Measurements from ENCODE around the gene PNPLA7. TPM values are rescaled to one million over a fixed set of nuclear protein-coding genes. Genes with fewer than 3 reads are reported as not detected.
"Not testable (repeated sequence)": the region's sequence is repeated elsewhere in the genome, so short reads cannot be mapped to it uniquely, and the experiment has no call there.

The PNPLA7 gene
- total RNA-seq, 1 donor from 2014 or later = 7.2 TPM

DNA sequence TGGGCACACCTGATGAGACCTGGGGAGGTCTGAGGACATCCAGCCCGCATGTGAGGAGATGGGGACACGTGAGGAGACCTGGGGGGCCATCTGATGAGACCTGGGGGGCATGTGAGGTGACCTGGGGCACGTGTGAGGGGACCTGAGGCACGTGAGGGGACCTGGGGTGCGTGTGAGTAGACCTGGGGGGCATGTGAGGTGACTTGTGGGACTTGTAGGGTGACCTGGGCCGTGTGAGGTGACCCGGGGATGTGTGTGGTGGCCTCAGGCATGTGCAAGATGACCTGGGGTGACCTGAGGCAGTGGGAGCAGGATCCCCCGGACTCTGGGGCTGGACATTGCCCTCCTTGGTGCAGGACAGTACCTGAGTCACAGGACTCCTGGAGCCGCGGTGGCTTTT is 30.6 kb downstream of the PNPLA7 start:
- Mint-ChIP-seq H3K4me1 (ENCODE audit: unreplicated experiment) (no peaks in the 10 kb centered on the region), H3K36me3 (ENCODE audit: unreplicated experiment) (no peaks in the 10 kb centered on the region), H3K9me3 (ENCODE audit: unreplicated experiment) (no peaks in the 10 kb centered on the region), H3K4me3 (ENCODE audit: unreplicated experiment) (no peak overlapping the region), H3K27ac (ENCODE audit: unreplicated experiment) (no peak overlapping the region), H3K27me3 (ENCODE audit: unreplicated experiment) (no peaks in the 10 kb centered on the region)
- TF ChIP-seq, protein P1, sequence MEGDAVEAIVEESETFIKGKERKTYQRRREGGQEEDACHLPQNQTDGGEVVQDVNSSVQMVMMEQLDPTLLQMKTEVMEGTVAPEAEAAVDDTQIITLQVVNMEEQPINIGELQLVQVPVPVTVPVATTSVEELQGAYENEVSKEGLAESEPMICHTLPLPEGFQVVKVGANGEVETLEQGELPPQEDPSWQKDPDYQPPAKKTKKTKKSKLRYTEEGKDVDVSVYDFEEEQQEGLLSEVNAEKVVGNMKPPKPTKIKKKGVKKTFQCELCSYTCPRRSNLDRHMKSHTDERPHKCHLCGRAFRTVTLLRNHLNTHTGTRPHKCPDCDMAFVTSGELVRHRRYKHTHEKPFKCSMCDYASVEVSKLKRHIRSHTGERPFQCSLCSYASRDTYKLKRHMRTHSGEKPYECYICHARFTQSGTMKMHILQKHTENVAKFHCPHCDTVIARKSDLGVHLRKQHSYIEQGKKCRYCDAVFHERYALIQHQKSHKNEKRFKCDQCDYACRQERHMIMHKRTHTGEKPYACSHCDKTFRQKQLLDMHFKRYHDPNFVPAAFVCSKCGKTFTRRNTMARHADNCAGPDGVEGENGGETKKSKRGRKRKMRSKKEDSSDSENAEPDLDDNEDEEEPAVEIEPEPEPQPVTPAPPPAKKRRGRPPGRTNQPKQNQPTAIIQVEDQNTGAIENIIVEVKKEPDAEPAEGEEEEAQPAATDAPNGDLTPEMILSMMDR (IDR thresholded peaks at IDR 0.05) = no peak
- DNase-seq (ENCODE audit: extremely low spot score, unreplicated experiment) = no peak

DNA sequence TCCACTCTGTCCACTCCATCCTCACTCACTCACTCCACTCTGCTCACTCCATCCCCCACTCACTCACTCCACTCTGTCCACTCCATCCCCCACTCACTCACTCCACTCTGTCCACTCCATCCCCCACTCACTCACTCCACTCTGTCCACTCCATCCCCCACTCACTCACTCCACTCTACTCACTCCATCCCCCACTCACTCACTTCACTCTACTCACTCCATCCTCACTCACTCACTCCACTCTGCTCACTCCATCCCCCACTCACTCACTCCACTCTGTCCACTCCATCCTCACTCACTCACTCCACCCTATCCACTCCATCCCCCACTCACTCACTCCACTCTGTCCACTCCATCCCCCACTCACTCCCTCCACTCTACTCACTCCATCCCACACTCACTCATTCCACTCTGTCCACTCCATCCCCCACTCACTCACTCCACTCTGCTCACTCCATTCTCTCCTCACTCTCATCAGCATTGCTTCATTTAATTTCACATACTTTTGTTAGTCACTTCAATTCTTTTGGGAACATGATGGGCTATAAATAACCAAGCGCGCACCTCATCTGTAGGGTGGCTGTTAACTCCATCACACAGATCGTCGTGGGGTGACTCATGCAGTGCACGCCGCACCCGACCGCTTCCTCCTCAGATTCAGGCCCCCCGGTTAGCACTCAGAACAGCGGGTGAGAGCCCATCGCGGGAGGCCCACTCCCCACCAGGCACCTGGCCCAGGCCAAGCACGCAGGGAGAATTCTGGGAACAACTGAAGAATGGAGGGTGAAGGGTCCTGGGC is 31.3 kb downstream of the PNPLA7 start:
- not testable (repeated sequence) for H3K36me3 Mint-ChIP-seq (ENCODE audit: unreplicated experiment); DNase-seq (ENCODE audit: extremely low spot score, unreplicated experiment); H3K4me3 Mint-ChIP-seq (ENCODE audit: unreplicated experiment); H3K9me3 Mint-ChIP-seq (ENCODE audit: unreplicated experiment); H3K27me3 Mint-ChIP-seq (ENCODE audit: unreplicated experiment); H3K27ac Mint-ChIP-seq (ENCODE audit: unreplicated experiment); H3K4me1 Mint-ChIP-seq (ENCODE audit: unreplicated experiment)

DNA sequence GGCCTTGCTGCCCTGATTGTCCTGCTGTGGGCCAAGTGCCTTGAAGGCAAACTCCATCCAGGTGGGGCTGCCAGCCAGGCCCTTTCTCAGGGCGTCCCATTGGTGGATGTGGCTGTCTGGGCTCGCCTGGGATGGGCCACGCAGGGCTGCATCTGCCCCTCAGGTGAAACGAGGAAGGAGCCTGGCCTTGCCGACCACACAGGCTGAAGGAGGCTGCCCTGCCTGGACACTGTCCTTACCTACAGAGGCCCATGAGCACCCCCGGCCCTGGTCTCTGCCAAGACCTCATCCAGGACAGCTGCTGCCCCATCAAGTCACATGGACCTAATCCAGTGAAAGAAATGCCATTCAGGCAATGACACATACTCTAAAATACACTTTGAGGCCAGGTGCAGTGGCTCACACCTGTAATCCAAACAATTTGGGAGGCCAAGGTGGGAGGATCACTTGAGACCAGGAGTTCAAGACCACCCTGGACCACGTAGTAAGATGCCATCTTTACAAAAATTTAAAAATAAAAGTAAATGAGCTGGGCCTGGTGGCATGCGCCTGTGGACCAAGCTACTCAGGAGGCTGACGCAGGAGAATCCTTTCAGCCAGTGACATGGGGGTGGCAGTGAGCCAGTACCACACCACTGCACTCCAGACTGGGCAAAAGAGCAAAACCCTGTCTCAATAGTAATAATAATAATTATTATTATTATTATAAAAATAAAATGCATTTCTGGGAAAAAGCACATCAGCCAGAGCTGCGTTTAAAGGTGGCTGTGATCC is 33.9 kb downstream of the PNPLA7 start:
- Mint-ChIP-seq H3K27ac (ENCODE audit: unreplicated experiment) (no peak overlapping the region), H3K36me3 (ENCODE audit: unreplicated experiment) (no peaks in the 10 kb centered on the region), H3K4me1 (ENCODE audit: unreplicated experiment) (peaks cover 4% of the 10 kb centered on the region), H3K9me3 (ENCODE audit: unreplicated experiment) (no peaks in the 10 kb centered on the region), H3K4me3 (ENCODE audit: unreplicated experiment) (no peak overlapping the region), H3K27me3 (ENCODE audit: unreplicated experiment) (no peaks in the 10 kb centered on the region)
- TF ChIP-seq, protein P1 (IDR thresholded peaks at IDR 0.05) = no peak
- DNase-seq (ENCODE audit: extremely low spot score, unreplicated experiment) = no peak

DNA sequence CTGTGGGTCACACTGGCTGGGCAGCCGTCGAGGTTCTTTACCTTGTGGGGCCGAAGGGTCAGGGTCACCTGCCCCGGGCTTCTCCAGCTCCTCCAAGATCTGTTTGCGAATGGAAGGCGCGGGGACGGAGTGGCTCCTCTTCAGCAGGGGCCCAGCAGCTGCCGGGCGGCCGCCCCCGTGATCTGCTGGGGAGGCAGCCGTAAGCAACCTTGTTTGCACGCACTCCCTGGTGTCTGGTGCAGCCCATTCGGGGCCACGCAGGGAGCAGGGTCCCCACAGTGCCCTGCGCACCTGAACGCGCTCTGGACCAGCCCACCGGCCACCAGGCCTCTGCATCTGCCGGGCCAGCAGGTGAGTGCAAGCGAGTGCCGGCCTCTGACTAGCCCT is 34.9 kb downstream of the PNPLA7 start:
- Mint-ChIP-seq H3K4me3 (ENCODE audit: unreplicated experiment) (no peak overlapping the region), H3K4me1 (ENCODE audit: unreplicated experiment) (peaks cover 4% of the 10 kb centered on the region), H3K27ac (ENCODE audit: unreplicated experiment) (no peak overlapping the region), H3K27me3 (ENCODE audit: unreplicated experiment) (no peaks in the 10 kb centered on the region), H3K36me3 (ENCODE audit: unreplicated experiment) (no peaks in the 10 kb centered on the region), H3K9me3 (ENCODE audit: unreplicated experiment) (no peaks in the 10 kb centered on the region)
- TF ChIP-seq, protein P1 (IDR thresholded peaks at IDR 0.05) = no peak
- no peak for DNase-seq (ENCODE audit: extremely low spot score, unreplicated experiment)

DNA sequence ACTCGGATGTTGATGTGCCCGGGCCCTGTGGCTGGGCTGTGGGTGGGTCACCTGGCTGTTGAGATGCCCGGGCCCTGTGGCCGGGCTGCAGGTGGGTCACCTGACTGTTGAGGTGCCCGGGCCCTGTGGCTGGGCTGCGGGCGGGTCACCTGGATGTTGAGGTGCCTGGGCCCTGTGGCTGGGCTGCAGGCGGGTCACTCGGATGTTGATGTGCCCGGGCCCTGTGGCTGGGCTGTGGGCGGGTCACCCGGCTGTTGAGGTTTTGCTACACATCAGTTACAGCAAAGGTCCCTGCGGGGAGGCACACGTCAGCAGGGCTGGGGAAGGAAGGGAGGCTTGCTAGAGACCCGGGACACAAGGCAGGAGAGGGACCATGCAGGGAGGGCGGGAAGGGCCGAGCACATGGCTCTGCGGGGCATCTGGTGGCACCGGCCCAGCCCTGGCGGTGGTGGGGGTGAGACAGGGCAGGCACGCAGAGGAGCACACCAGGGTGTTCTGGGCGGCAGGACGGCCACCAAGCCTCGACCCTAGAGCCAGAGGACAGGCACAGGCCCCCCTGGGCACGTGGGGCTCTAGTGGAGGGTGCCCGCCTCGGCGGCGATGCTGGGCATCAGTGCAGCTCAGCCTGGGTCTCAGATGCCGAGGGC is 35.4 kb downstream of the PNPLA7 start:
- TF ChIP-seq, protein P1 (IDR thresholded peaks at IDR 0.05) = no peak
- Mint-ChIP-seq H3K4me1 (ENCODE audit: unreplicated experiment) (peaks cover 4% of the 10 kb centered on the region), H3K9me3 (ENCODE audit: unreplicated experiment) (no peaks in the 10 kb centered on the region), H3K27ac (ENCODE audit: unreplicated experiment) (no peak overlapping the region), H3K4me3 (ENCODE audit: unreplicated experiment) (no peak overlapping the region), H3K27me3 (ENCODE audit: unreplicated experiment) (no peaks in the 10 kb centered on the region), H3K36me3 (ENCODE audit: unreplicated experiment) (no peaks in the 10 kb centered on the region)
- DNase-seq (ENCODE audit: extremely low spot score, unreplicated experiment) = no peak

DNA sequence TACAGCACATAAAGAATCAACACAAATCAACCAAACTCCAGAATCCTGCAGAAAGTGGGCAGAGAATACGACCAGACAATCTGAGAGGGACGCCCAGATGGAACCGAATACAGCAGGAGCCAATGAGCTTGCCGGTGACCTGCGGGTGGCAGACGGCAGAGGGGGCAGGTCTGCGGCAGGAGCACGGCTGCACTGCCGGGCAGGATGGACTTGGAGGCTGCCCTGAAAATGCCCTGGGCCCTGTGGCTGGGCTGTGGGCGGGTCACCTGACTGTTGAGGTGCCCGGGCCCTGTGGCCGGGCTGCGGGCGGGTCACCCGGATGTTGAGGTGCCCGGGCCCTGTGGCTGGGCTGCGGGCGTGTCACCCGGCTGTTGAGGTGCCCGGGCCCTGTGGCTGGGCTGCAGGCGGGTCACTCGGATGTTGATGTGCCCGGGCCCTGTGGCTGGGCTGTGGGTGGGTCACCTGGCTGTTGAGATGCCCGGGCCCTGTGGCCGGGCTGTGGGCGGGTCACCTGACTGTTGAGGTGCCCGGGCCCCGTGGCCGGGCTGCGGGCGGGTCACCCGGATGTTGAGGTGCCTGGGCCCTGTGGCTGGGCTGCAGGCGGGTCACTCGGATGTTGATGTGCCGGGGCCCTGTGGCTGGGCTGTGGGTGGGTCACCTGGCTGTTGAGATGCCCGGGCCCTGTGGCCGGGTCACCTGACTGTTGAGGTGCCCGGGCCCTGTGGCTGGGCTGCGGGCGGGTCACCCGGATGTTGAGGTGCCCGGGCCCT is 36.2 kb downstream of the PNPLA7 start:
- not testable (repeated sequence) for H3K36me3 Mint-ChIP-seq (ENCODE audit: unreplicated experiment); H3K4me3 Mint-ChIP-seq (ENCODE audit: unreplicated experiment); DNase-seq (ENCODE audit: extremely low spot score, unreplicated experiment); H3K9me3 Mint-ChIP-seq (ENCODE audit: unreplicated experiment); H3K4me1 Mint-ChIP-seq (ENCODE audit: unreplicated experiment); H3K27ac Mint-ChIP-seq (ENCODE audit: unreplicated experiment); H3K27me3 Mint-ChIP-seq (ENCODE audit: unreplicated experiment)

DNA sequence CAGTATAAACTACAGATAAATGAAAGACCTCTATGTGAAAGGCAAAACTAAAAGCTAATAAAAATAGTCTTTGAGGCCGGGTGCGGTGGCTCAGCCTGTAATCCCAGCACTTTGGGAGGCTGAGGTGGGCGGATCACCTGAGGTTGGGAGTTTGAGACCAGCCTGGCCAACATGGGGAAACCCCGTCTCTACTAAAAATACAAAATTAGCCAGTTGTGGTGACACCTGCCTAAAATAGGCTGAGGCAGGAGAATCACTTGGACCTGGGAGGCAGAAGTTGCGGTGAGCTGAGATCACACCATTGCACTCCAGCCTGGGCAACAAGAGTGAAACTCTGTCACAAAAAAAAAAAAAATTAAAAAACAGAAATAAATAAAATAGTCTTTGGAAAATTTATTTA is 37.1 kb downstream of the PNPLA7 start:
- not testable (repeated sequence) for H3K4me3 Mint-ChIP-seq (ENCODE audit: unreplicated experiment)

More for the DNA sequence above, 37.1 kb downstream of the PNPLA7 start:
- not testable (repeated sequence) for H3K27ac Mint-ChIP-seq (ENCODE audit: unreplicated experiment); H3K36me3 Mint-ChIP-seq (ENCODE audit: unreplicated experiment); H3K4me1 Mint-ChIP-seq (ENCODE audit: unreplicated experiment); H3K9me3 Mint-ChIP-seq (ENCODE audit: unreplicated experiment); H3K27me3 Mint-ChIP-seq (ENCODE audit: unreplicated experiment); DNase-seq (ENCODE audit: extremely low spot score, unreplicated experiment)
